ENCODE data around the gene SLC44A5.
"Not testable (repeated sequence)": the region's sequence is repeated elsewhere in the genome, so short reads cannot be mapped to it uniquely, and the experiment has no call there.

SLC44A5 gene

DNA sequence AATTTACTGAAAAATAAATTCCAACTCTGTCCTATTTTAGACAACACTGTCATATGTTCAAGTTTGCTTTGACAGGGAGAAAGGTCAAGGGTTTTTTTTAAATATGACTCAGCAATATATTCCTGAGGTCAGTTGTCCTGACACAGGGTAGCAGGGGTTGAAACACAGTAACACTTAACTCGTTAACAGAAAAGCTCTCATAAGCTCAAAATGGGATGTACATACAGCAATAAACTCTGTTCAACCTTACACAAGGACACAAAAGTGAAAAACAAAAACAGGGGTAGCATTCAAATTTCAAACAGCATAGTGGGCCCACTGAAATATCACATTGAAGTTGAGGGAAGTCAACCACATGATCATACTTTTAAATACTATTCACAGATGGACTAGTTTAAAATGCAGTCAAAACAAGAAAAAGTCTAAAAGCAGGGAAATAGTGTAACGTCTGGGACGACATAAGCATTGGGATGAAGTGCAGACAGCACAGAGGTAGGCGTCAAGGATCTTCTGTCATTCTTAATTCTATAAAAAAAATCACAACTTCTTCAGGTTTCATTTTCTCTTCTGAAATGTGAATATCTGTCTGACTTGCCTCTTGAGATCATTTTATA lies 89.9 kb downstream of the SLC44A5 start:
- no peak for DNase-seq (ENCODE audit: low read depth)

GRCh38 chr1:75519651-75520427 lies 91.1 kb downstream of the SLC44A5 start:
- no peak for DNase-seq (ENCODE audit: low read depth)

DNA sequence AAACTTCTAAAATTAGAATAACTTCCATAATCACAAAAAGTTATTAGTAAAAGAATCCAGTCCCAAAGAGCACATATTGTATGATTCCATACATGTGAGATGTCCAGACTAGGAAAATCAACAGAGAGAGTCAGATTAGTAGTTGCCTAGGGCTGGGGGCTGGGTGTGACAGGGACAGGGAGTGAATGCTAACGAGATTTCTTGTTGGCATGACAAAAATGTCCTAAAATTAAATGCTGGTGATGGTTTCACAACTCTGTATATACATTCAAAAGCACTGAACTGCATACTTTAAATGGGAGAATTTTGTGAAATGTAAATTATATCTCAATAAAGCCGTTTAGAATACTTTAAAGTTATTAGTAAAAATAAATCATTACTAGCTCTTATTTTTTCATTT lies 92.2 kb downstream of the SLC44A5 start:
- DNase-seq (ENCODE audit: low read depth): no peak

DNA sequence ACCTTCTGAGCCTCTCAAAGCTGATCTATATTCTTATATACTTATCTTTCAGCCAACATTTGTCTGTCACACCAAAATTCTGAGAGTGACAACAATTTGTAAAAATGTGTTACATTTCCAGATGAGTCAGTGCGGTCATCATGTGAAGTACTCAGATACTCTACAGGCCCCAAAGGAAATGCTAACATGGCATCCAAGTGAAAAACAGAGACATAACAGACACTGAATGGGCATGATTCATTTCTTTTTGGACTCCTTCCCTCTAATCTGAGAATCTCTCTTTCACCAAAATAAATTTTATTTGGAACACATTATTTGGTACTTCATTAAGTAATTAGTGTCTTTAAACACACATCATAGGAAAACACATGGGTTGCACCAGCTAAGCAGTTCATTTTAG lies 96.6 kb downstream of the SLC44A5 start:
- no peak for DNase-seq (ENCODE audit: low read depth)

DNA sequence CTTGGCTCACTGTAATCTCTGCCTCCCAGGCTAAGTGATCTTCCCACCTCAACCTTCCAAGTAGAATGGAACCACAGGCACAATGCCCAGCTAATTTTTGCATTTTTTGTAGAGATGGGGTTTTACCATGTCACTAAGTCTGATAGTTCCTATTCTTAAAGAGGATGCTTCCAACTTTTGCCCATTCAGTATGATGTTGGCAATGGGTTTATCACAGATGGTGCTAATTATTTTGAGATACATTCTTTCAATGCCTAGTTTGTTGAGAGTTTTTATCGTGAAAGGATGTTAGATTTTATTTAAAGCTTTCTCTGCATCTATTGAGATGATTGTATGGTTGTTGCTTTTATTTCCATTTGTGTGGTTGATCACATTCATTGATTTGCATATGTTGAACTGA lies 103.9 kb downstream of the SLC44A5 start:
- no peak for DNase-seq (ENCODE audit: low read depth)

GRCh38 chr1:75503221-75503974 lies 107.5 kb downstream of the SLC44A5 start:
- DNase-seq (ENCODE audit: low read depth): no peak

GRCh38 chr1:75502776-75503175 lies 108.1 kb downstream of the SLC44A5 start:
- DNase-seq (ENCODE audit: low read depth): no peak

- no peak for DNase-seq (ENCODE audit: low read depth)
Observed at GRCh38 chr1:75501577-75502295, 109.2 kb downstream of the SLC44A5 start.

DNA sequence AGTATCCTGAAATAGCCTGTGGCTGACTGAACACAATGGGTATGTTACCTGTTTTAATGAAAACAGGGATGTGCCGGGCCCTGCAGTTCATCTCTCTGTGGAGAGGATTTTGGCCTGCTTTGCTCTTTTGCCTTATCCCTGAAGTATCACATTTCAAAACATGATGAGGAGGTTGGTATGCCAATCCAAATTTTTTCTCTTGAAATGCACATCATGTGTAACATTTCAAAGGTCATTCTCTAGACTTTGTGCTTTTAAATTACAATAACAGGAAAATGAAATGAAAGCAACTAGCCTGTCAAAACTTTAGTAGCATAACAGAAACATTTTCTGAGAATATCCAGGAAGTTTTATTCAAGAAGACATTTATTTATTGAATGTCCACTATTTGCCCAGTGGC lies 118.9 kb downstream of the SLC44A5 start:
- DNase-seq (ENCODE audit: low read depth): no peak

DNA sequence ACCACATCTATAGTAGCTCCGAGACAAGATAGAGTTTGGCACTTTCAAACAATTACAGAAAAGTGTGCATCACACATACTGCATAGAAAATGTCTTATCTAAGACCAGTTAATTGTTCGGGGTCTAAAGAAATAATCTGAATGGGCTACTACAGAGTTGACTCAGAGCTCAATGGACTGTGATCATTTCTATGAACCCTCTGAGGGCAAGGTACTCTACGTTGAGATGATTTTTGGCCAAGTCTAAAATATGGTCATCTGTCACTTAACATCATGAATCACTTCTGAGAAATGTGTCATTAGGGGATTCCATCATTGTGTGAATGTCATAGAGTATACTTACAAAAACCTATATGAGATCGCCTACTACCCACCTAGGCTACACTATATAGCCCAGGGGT lies 123.5 kb downstream of the SLC44A5 start:
- DNase-seq (ENCODE audit: low read depth): no peak

DNA sequence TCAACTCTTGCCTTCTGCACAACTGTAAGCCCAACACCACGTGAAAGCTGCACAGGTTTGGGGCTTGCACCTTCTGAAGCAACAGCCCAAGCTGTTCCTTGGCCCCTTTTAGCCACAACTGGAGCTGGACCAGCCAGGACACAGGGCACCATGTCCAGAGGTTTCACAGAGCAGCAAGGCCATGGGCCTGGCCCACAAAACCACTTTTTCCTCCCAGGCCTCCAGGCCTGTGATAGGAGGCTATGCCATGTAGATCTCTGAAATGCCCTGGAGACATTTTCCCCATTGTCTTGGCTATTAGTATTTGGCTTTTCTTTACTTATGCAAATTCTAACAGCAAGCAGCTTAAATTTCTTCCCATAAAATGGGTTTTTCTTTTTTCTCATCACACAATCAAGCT lies 126.1 kb downstream of the SLC44A5 start:
- no peak for DNase-seq (ENCODE audit: low read depth)

- no peak for DNase-seq (ENCODE audit: low read depth)
Observed at GRCh38 chr1:75482951-75483350, 128.0 kb downstream of the SLC44A5 start.

DNA sequence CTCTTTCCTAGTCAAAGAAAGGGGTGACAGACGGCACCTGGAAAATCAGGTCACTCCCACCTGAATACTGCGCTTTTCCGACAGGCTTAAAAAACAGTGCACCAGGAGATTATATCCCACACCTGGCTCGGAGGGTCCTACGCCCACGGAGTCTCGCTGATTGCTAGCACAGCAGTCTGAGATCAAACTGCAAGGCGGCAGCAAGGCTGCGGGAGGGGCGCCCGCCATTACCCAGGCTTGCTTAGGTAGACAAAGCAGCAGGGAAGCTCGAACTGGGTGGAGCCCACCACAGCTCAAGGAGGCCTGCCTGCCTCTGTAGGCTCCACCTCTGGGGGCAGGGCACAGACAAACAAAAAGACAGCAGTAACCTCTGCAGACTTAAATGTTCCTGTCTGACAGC lies 134.4 kb downstream of the SLC44A5 start:
- DNase-seq (ENCODE audit: low read depth): not testable (repeated sequence)

DNA sequence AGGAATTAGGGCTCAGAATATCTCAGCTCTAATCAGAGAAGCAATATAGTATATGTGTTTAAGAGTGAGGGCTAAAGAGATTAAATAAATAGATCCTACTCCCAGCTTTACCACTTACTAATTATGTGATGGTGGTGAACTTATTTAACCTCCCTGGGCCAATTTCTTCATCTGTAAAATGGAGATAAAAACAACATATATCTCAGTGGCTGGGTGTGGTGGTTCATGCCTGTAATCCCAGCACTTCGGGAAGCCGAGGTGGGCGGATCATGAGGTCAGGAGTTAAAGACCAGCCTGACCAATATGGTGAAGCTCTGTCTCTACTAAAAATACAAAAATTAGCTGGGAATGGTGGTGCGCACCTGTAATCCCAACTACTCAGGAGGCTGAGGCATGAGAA lies 135.2 kb downstream of the SLC44A5 start:
- no peak for DNase-seq (ENCODE audit: low read depth)

DNA sequence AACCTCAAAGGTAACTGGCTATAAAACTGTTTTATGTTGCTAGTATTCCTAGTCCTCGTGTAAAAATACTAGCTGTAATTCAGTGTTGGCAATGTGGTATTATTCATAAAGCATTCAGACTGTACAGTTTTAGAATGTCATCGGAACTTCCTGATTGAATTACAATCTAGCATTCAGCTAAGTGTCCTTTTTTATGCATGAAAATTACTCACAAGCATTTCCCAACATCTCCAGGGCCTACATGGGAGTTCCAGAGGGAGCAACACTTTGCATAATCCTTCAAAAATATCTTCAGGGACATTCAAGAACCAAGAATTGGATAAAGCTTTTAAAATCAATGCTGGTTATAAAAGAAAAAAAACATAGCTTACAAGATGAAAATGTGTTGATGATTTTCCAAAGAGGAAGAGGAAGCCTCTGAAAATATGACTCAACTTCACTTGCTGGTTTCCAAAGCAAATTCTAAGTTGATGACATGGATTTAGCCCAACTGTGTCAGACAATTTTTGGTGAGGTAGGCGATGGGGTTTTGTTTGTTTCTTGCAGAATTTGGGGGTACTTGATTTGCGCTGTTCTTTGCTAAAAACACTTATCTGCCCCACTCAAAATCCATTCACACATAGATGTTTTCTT lies 137.8 kb downstream of the SLC44A5 start:
- DNase-seq (ENCODE audit: low read depth): no peak

GRCh38 chr1:75472089-75472970 lies 138.6 kb downstream of the SLC44A5 start:
- no peak for DNase-seq (ENCODE audit: low read depth)

DNA sequence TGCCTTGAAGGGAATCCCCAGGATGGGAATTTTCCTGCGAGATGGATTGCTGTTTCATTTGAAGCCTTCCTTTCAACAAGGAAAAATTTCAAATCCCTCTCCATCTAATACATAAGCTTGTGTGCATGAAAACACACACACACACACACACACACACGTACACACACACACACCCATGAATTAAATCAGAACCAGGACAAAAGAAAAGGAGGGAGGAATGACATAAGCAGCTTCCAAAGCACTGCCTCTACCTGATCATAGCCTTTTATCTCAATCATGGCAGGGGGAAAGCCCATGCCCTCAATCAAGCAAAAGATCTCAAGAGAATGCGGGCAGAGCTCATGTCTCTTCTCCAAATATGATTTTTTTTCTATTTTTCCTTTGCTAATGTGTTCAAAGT lies 139.7 kb downstream of the SLC44A5 start:
- DNase-seq (ENCODE audit: low read depth): no peak

DNA sequence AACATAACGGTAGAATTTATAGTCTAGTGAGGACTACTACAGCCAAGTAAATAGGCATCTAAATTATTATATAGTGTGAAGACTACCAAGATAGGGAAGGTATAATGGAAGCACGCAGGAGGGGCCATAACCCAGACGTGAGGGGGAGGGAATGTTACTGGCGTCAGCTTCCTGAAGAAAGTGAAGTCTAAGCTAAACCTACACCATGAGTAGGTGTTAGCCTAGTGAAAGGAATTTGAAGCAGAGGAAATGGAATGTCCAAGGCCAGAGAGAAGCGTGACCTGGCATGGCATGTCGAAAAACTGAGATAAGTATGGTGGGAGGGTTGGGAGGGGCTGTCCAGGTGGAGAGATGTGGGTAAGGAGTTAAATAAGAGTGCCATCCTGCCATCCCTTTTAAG lies 140.5 kb downstream of the SLC44A5 start:
- DNase-seq (ENCODE audit: low read depth): no peak

GRCh38 chr1:75469586-75470173 lies 141.2 kb downstream of the SLC44A5 start:
- DNase-seq (ENCODE audit: low read depth): no peak

DNA sequence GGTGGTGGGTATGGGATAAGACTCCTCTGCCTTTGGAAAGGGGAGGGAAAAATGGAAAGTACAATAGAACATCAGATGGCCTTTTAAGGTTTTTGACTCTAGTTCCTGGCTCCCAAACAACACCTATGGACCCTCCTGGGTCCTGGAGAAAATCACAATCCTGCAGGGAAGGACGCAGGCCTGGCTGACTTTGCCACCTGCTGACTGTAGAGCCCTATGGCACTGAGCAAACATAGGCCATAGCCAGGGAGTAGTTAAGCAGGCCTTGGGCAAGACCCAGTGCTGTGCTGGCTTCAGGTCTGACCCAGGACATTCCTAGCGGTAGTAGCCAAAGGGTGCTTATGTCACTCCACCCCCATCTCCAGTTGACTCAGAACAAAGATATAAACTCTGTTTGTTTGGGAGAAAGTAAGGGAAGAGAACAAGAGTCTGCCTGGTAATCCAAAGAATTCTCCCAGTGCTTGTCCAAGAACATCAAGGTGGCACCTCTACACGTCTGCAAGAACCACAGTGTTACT lies 149.0 kb downstream of the SLC44A5 start:
- DNase-seq (ENCODE audit: low read depth): no peak
